ENCODE measurements around the gene TDRD15. TPM values are rescaled to one million over a fixed set of nuclear protein-coding genes. Genes with fewer than 3 reads are reported as not detected.

Gene TDRD15
- total RNA-seq, 1 experiment from 2014 or later = not detected

DNA sequence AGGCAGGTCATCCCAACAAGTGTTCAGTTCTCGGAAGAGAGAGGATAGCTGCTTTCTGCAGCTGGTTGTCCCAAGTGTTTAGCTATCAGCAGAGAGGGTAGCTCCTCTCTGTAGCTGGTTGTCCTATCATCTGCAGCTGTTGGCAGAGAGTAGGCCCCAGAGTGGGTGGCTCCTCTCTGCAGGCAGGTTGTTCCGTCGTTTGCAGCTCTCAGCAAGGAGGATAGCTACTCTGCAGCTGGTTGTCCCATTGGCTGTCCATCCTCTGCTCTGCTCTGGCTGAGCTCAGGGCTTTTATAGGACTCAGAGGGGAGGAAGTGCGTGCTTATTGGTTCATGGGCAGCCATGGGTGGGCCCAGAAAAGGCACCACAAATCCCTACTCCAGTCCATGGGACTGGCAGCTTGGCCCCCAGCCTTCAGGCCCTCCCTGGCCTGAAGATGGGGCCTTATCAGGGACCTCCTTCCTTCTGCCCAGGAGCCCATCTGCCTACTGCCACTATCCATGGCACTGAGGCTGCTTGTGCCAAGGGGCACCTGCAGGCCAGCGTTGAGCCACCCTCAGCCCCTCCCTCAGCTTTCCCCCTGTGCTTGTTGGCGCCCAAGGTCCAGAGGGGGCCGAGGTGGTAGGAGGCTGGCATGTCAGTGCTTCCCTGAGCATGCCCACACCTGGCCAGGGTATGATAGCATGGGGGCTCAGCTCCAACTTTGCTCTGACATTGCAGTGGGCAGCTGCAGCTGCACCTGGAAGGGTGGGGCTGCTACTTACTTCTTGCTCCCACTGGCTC, 38.3 kb downstream of the TDRD15 start:
- Histone ChIP-seq H3K18ac (ENCODE audit: insufficient read length, low read depth, low read length) (no peak overlapping the region), H2BK12ac (ENCODE audit: insufficient read length, low read depth, low read length) (no peak overlapping the region), H3K27me3 (ENCODE audit: insufficient read depth, low read length) (no peaks in the 10 kb centered on the region), H3K4me2 (ENCODE audit: insufficient read depth, insufficient read length, low read length) (no peak overlapping the region), H3K23me2 (ENCODE audit: insufficient read length, low read depth, low read length, poor library complexity, severe bottlenecking) (no peaks in the 10 kb centered on the region), H3K23ac (ENCODE audit: insufficient read length, low read depth, low read length) (no peak overlapping the region), H2BK20ac (ENCODE audit: low read depth, low read length, poor library complexity, severe bottlenecking) (no peak overlapping the region), H4K20me1 (ENCODE audit: control insufficient read depth, insufficient read depth, insufficient read length) (no peaks in the 10 kb centered on the region), H2AFZ (ENCODE audit: low read length) (no peak overlapping the region), H2BK15ac (ENCODE audit: low read depth, low read length) (no peak overlapping the region), H3K9ac (ENCODE audit: extremely low read depth, insufficient read length, low read length) (no peak overlapping the region), H2AK5ac (ENCODE audit: insufficient read length, low read length) (no peak overlapping the region), H2BK120ac (ENCODE audit: low read depth, low read length, poor library complexity, severe bottlenecking) (no peak overlapping the region), H2BK5ac (ENCODE audit: insufficient read length, low read length) (no peak overlapping the region), H3T11ph (ENCODE audit: low read length) (no peak overlapping the region), H3K9me3 (ENCODE audit: control insufficient read depth, low read depth, low read length) (no peaks in the 10 kb centered on the region), H4K8ac (replicated peaks; ENCODE audit: insufficient read length, low read depth, low read length) (no peak overlapping the region), H3K79me1 (ENCODE audit: insufficient read depth, low read depth, low read length, poor library complexity, severe bottlenecking) (no peaks in the 10 kb centered on the region), H3K27ac (ENCODE audit: insufficient read length, low read depth, low read length) (no peak overlapping the region), H4K91ac (ENCODE audit: insufficient read length, low read depth, low read length) (no peak overlapping the region), H3K14ac (ENCODE audit: insufficient read depth, low read length) (no peak overlapping the region; the same call in 1 of the 2 replicates), H3K79me2 (ENCODE audit: insufficient read depth, low read length) (no peaks in the 10 kb centered on the region), H3K4me1 (ENCODE audit: insufficient read depth, low read length) (no peaks in the 10 kb centered on the region), H3K56ac (ENCODE audit: insufficient read length, low read depth, low read length) (no peak overlapping the region), H3K4ac (ENCODE audit: low read depth, low read length) (no peak overlapping the region), H4K5ac (ENCODE audit: insufficient read length, low read depth, low read length) (no peak overlapping the region)
- no peak overlapping the region for H3K4me3 Mint-ChIP-seq
- H3K9me3 Mint-ChIP-seq = no peaks in the 10 kb centered on the region; a peak in 1 of 5 replicates
- H3K36me3 Mint-ChIP-seq (ENCODE audit: insufficient read depth in 1 of 3, low read depth in 3 of 3) = no peaks in the 10 kb centered on the region; a peak in 2 of 7 replicates
- no CpG with 5 or more reads among the region's 7 CpGs for WGBS (ENCODE audit: extremely low coverage, insufficient read length, low lambda C conversion rate)
- no peak overlapping the region for H3K27ac Mint-ChIP-seq
- H3K4me1 Mint-ChIP-seq = no peaks in the 10 kb centered on the region
- DNase-seq = no peak
- no peaks in the 10 kb centered on the region for H3K27me3 Mint-ChIP-seq (ENCODE audit: low read depth)
- TF ChIP-seq CTCF (conservative IDR thresholded peaks at IDR 0.05) = no peak
